Memory B cell (primary cell): ENCODE data around the gene ACMSD.
"Not testable (repeated sequence)": the region's sequence is repeated elsewhere in the genome, so short reads cannot be mapped to it uniquely, and the experiment has no call there.

Source experiments
- ATAC-seq: fragments of 150-1000 bp; cut with Tn5 transposase; 2 replicates; pipeline ENCODE4 v1.10.0; 2021; ENCODE audit warnings: low read depth, mild to moderate bottlenecking, moderate library complexity
- DNase-seq, 2 donors: peaks; one replicate each; pipeline ENCODE4 v3.0.0; 2022; ENCODE audit warnings: low spot score in 2 of 2
- H3K27ac Mint-ChIP-seq: one replicate; pipeline ENCODE4 v1.8.0; 2022; ENCODE audit warnings: mild to moderate bottlenecking, moderate library complexity, mixed read lengths
- H3K27me3 Mint-ChIP-seq: one replicate; pipeline ENCODE4 v1.8.0; 2022; ENCODE audit warnings: mixed read lengths
- H3K36me3 Mint-ChIP-seq: one replicate; pipeline ENCODE4 v1.8.0; 2022; ENCODE audit warnings: mild to moderate bottlenecking, mixed read lengths
- H3K4me1 Mint-ChIP-seq: one replicate; pipeline ENCODE4 v1.8.0; 2022; ENCODE audit warnings: mixed read lengths
- H3K4me3 Mint-ChIP-seq: one replicate; pipeline ENCODE4 v1.8.0; 2022; ENCODE audit warnings: mild to moderate bottlenecking, moderate library complexity, mixed read lengths
- H3K9me3 Mint-ChIP-seq: one replicate; pipeline ENCODE4 v1.8.0; 2022; ENCODE audit warnings: mixed read lengths

The ACMSD gene

GRCh38 chr2:134903701-134904100 lies 65.3 kb downstream of the ACMSD start:
- not testable (repeated sequence) for H3K9me3 Mint-ChIP-seq, ATAC-seq, H3K27me3 Mint-ChIP-seq, H3K27ac Mint-ChIP-seq, DNase-seq, H3K36me3 Mint-ChIP-seq, H3K4me1 Mint-ChIP-seq, H3K4me3 Mint-ChIP-seq

GRCh38 chr2:134905168-134905567 lies 66.8 kb downstream of the ACMSD start:
- Mint-ChIP-seq H3K9me3 (peaks cover 7% of the 10 kb centered on the region), H3K27ac (no peak overlapping the region), H3K27me3 (no peaks in the 10 kb centered on the region), H3K36me3 (peaks cover 10% of the 10 kb centered on the region), H3K4me3 (no peak overlapping the region), H3K4me1 (no peaks in the 10 kb centered on the region)
- no peak for DNase-seq
- ATAC-seq: no peak

DNA sequence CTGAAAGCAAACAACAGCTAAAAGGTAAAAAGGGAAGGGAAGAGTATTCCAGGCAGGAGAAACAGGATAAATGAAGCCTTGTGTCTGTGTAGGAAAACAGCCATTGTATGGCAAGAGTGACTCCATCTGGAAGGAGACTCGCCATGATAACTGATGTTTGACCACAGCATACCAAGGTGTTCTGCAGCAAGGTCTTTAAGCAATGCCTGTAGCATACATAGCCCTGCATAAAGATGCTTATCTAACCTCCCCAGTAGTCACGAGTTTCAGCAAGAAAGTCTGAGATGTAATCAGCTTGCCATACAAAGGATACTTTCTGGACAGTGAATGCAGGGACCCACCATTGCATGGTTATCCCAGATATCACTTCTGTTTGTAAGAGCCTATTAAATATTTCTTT lies 68.3 kb downstream of the ACMSD start:
- no peak for ATAC-seq
- no peak overlapping the region for H3K27ac Mint-ChIP-seq
- no peaks in the 10 kb centered on the region for H3K4me1 Mint-ChIP-seq
- H3K27me3 Mint-ChIP-seq: no peaks in the 10 kb centered on the region
- peaks cover 10% of the 10 kb centered on the region for H3K36me3 Mint-ChIP-seq
- no peak overlapping the region for H3K4me3 Mint-ChIP-seq
- peaks cover 7% of the 10 kb centered on the region for H3K9me3 Mint-ChIP-seq
- DNase-seq: no peak

GRCh38 chr2:134907441-134908116 lies 69.2 kb downstream of the ACMSD start:
- DNase-seq, H3K9me3 Mint-ChIP-seq, H3K4me1 Mint-ChIP-seq, H3K27me3 Mint-ChIP-seq, H3K27ac Mint-ChIP-seq, H3K4me3 Mint-ChIP-seq, ATAC-seq: not testable (repeated sequence)
- H3K36me3 Mint-ChIP-seq: peaks cover 10% of the 10 kb centered on the region

DNA sequence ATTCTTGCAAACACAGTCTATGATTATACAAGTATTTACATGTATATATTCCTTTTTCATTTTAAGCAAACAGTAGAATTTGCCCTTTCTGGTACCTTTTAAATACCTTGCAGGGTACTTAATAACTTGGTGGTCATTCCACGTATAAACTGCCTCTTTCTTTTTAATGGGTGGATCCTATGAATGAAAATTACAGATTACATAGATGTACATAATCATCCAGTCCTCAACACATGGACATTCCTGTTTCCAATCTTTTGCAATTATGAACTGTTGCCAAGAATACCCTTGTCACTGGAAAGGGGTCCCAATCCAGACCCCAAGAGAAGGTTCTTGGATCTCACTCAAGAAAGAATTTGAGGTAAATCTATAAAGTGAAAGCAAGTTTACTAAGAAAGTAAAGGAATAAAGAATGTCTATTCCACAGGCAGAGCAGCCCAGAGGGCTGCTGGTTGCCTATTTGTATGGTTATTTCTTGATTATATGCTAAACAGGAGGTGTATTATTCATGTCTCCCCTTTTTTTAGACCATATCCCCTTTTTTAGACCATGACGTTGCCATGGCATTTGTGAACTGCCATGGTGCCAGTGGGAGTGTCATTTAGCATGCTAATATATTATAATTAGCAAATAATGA lies 72.5 kb downstream of the ACMSD start:
- DNase-seq: no peak
- ATAC-seq: no peak
- Mint-ChIP-seq H3K4me1 (peaks cover 3% of the 10 kb centered on the region), H3K4me3 (no peak overlapping the region), H3K36me3 (peaks cover 8% of the 10 kb centered on the region), H3K27ac (no peak overlapping the region), H3K27me3 (no peaks in the 10 kb centered on the region), H3K9me3 (peaks cover 7% of the 10 kb centered on the region)

- Mint-ChIP-seq H3K4me3 (no peak overlapping the region), H3K27ac (no peak overlapping the region), H3K36me3 (peaks cover 8% of the 10 kb centered on the region), H3K4me1 (peaks cover 3% of the 10 kb centered on the region), H3K27me3 (no peaks in the 10 kb centered on the region), H3K9me3 (peaks cover 7% of the 10 kb centered on the region)
- ATAC-seq (no peak), DNase-seq (no peak)
These were observed 73.0 kb downstream of the ACMSD start for GRCh38 chr2:134911400-134911785.

DNA sequence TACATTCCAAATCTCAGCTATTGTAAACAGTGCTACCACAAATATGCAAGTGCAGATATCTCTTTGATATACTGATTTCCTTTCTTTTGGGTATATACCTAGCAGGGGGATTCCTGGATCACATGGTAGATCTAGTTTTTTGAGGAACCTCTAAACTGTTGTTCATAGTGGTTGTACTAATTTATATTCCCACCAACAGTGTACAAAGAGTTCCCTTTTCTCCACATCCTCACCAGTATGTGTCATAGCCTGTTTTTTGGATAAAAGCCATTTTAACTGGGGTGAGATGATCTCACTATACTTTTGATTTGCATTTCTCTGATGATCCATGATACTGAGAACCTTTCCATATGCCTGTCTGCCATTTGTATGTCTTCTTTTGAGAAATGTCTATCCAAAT lies 73.9 kb downstream of the ACMSD start:
- peaks cover 3% of the 10 kb centered on the region for H3K4me1 Mint-ChIP-seq
- no peak for DNase-seq
- peaks cover 8% of the 10 kb centered on the region for H3K36me3 Mint-ChIP-seq
- peak; percentile 32 for ATAC-seq
- H3K9me3 Mint-ChIP-seq: peaks cover 7% of the 10 kb centered on the region
- H3K27ac Mint-ChIP-seq: no peak overlapping the region
- H3K27me3 Mint-ChIP-seq: no peaks in the 10 kb centered on the region
- H3K4me3 Mint-ChIP-seq: no peak overlapping the region

DNA sequence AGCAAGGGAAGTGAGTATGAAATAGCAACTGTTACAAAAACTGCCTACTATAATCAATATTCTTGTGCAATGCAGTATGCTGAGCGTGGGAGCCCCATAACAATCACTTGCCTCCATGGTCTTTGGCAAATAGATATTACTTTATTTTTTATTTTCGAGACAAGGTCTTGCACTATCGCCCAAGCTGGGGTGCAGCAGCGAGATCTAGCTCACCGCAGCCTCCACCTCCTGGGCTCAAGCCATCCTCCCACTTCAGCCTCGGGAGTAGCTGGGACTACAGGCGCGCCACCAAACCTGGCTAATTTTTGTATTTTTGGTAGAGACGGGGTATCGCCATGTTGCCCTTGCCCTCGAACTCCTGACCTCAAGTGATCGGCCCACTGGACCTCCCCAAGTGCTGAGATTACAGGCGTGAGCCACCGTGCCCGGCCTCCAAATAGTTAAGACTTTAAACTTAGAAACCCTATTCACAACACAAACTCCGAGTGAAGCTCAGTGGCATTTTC lies 79.0 kb downstream of the ACMSD start:
- Mint-ChIP-seq H3K27me3 (no peaks in the 10 kb centered on the region), H3K27ac (peak overlapping the region; percentile 94), H3K36me3 (peaks cover 4% of the 10 kb centered on the region), H3K4me1 (peaks cover 5% of the 10 kb centered on the region), H3K9me3 (no peaks in the 10 kb centered on the region), H3K4me3 (peak overlapping the region; percentile 84)
- ATAC-seq (no peak), DNase-seq (peak; percentile 3 to 11)

GRCh38 chr2:134917888-134918525 lies 79.6 kb downstream of the ACMSD start:
- H3K4me3 Mint-ChIP-seq: peak overlapping the region; percentile 84
- DNase-seq (peak; percentile 79 to 89), ATAC-seq (peak; percentile 69)
- H3K9me3 Mint-ChIP-seq: no peaks in the 10 kb centered on the region
- peak overlapping the region; percentile 94 for H3K27ac Mint-ChIP-seq
- peaks cover 9% of the 10 kb centered on the region for H3K4me1 Mint-ChIP-seq
- H3K27me3 Mint-ChIP-seq: no peaks in the 10 kb centered on the region
- H3K36me3 Mint-ChIP-seq: peaks cover 4% of the 10 kb centered on the region

- ATAC-seq (peak; percentile 78), DNase-seq (peak; percentile 97 to 100)
- Mint-ChIP-seq H3K36me3 (peaks cover 1% of the 10 kb centered on the region), H3K9me3 (no peaks in the 10 kb centered on the region), H3K27me3 (no peaks in the 10 kb centered on the region), H3K27ac (peak within 1 kb of the TSS; percentile 94), H3K4me3 (peak within 1 kb of the TSS; percentile 84), H3K4me1 (peaks cover 9% of the 10 kb centered on the region)
These were observed 80.3 kb downstream of the ACMSD start, which contains the start of gene CCNT2 for GRCh38 chr2:134918526-134919340. Gene CCNT2, plus strand, starts transcription at chr2:134918822. Its CDS starts 33 bp downstream, at chr2:134918855.

- Mint-ChIP-seq H3K4me1 (peaks cover 15% of the 10 kb centered on the region), H3K4me3 (peak overlapping the region; percentile 84), H3K36me3 (peaks cover 2% of the 10 kb centered on the region), H3K9me3 (no peaks in the 10 kb centered on the region), H3K27ac (peak overlapping the region; percentile 94), H3K27me3 (no peaks in the 10 kb centered on the region)
- DNase-seq (no peak), ATAC-seq (no peak)
These were observed 81.2 kb downstream of the ACMSD start for GRCh38 chr2:134919341-134920210.

GRCh38 chr2:134924912-134925311 lies 86.5 kb downstream of the ACMSD start:
- Mint-ChIP-seq H3K4me1 (peaks cover 40% of the 10 kb centered on the region), H3K27ac (no peak overlapping the region), H3K9me3 (no peaks in the 10 kb centered on the region), H3K36me3 (peaks cover 21% of the 10 kb centered on the region), H3K4me3 (peak overlapping the region; percentile 15), H3K27me3 (no peaks in the 10 kb centered on the region)
- DNase-seq (no peak), ATAC-seq (no peak)
